K562 (cell line): ENCODE results near the gene RASGEF1C. TPM values are rescaled to one million over a fixed set of nuclear protein-coding genes. Genes with fewer than 3 reads are reported as not detected.

Source experiments
- ARNT ChIP-seq, 2 experiments: fragments of 450-650 bp; IDR thresholded peaks; 2 replicates each; pipeline ENCODE4 v1.6.1; 2016; ENCODE audit warnings: mild to moderate bottlenecking in 1 of 2
- BRD4 ChIP-seq: fragments of 200-600 bp; sonication (generic); IDR thresholded peaks from 2 replicates; pipeline ENCODE4 v1.6.1; 2017; ENCODE audit warnings: inconsistent platforms
- ELF1 ChIP-seq: fragments of 200-800 bp; sonication (Bioruptor generic); IDR thresholded peaks from 2 replicates; pipeline ENCODE4 v1.6.1; 2016; ENCODE audit warnings: missing genetic modification characterization, missing compliant biosample characterization
- GABPB2 ChIP-seq: fragments of 250-450 bp; sonication (Bioruptor Pico); conservative IDR thresholded peaks from 2 replicates; pipeline ENCODE4 v1.5.1; 2021; ENCODE audit warnings: mild to moderate bottlenecking
- HBP1 ChIP-seq: fragments of 450-650 bp; formaldehyde crosslinking; IDR thresholded peaks from 2 replicates; pipeline ENCODE4 v1.4.0; 2022; ENCODE audit warnings: missing genetic modification characterization
- MCM3 ChIP-seq: fragments of 450-650 bp; IDR thresholded peaks from 2 replicates; pipeline ENCODE4 v1.6.1; 2016
- NFE2 ChIP-seq: IDR thresholded peaks from 2 replicates; pipeline ENCODE4 v1.6.1; 2014; ENCODE audit warnings: antibody characterized with exemption, low read depth
- PURB ChIP-seq: sonication (generic); formaldehyde crosslinking; IDR thresholded peaks from 2 replicates; pipeline ENCODE4 v1.9.0; 2021; ENCODE audit warnings: low read depth, mild to moderate bottlenecking, missing genetic modification reagents
- SIN3A ChIP-seq, 2 experiments: fragments of 150-350 bp in 1 of 2; IDR thresholded peaks; 2 replicates each; pipeline ENCODE4 v1.6.1; 2011 to 2016; ENCODE audit warnings: borderline replicate concordance in 2 of 2, low read depth in 2 of 2, low read length in 2 of 2, mild to moderate bottlenecking in 2 of 2, moderate library complexity in 2 of 2; ENCODE audit not compliant: control insufficient read depth in 1 of 2
- SMAD1 ChIP-seq: fragments of 150-350 bp; IDR thresholded peaks from 2 replicates; pipeline ENCODE4 v1.6.1; 2014; ENCODE audit warnings: low read length, low read depth; ENCODE audit not compliant: partially characterized antibody
- SUPT5H ChIP-seq: fragments of 450-650 bp; IDR thresholded peaks from 2 replicates; pipeline ENCODE4 v1.6.1; 2016
- TAF7 ChIP-seq: fragments of 450-650 bp; IDR thresholded peaks from 2 replicates; pipeline ENCODE4 v1.6.1; 2016; ENCODE audit warnings: missing genetic modification characterization, missing compliant biosample characterization
- XRCC3 ChIP-seq: fragments of 450-650 bp; IDR thresholded peaks from 2 replicates; pipeline ENCODE4 v1.6.1; 2017; ENCODE audit warnings: mild to moderate bottlenecking, moderate library complexity
- ZC3H11A ChIP-seq: IDR thresholded peaks from 2 replicates; pipeline ENCODE4 v1.6.1; 2012; ENCODE audit warnings: low read depth, low read length, improper control_type of control experiment
- ZC3H4 ChIP-seq: sonication (generic); formaldehyde crosslinking; IDR thresholded peaks from 2 replicates; pipeline ENCODE4 v1.9.0; 2021; ENCODE audit warnings: missing genetic modification reagents, borderline replicate concordance
- ZNF224 ChIP-seq: sonication (generic); formaldehyde crosslinking; IDR thresholded peaks from 2 replicates; pipeline ENCODE4 v1.8.0; 2022; ENCODE audit warnings: mild to moderate bottlenecking, missing genetic modification reagents
- ZNF695 ChIP-seq: fragments of 450-650 bp; formaldehyde crosslinking; IDR thresholded peaks from 2 replicates; pipeline ENCODE4 v1.4.0; 2020; ENCODE audit warnings: mild to moderate bottlenecking, moderate library complexity
- ZNF699 ChIP-seq: fragments of 250-450 bp; sonication (Bioruptor Pico); IDR thresholded peaks from 2 replicates; pipeline ENCODE4 v1.8.0; 2021; ENCODE audit warnings: mild to moderate bottlenecking, moderate library complexity; ENCODE audit not compliant: insufficient replicate concordance
- ZNF75A ChIP-seq: fragments of 450-650 bp; formaldehyde crosslinking; IDR thresholded peaks from 2 replicates; pipeline ENCODE4 v1.4.0; 2020; ENCODE audit warnings: mild to moderate bottlenecking
- polyA plus RNA-seq, 8 experiments: library from polyadenylated mRNA; depleted of rRNA in 4 of 8; stranded (reverse) in 5 of 8; unstranded in 3 of 8; fragments of >200 nt; fragmentation: Nextera tagmentation in 2 of 8; fragmentation: Illumina TruSeq in 1 of 8; extraction: Ambion mirVana in 2 of 8; extraction: Trizol in 1 of 8; gene quantifications; 2 replicates each; pipeline versions ENCODE4 v1.2.1 to v1.2.3, GENCODE V29; 2011 to 2014; ENCODE audit warnings: inconsistent platforms in 1 of 8, missing spikeins in 1 of 8
- total RNA-seq, 7 experiments: library from RNA; depleted of rRNA in 6 of 7; stranded (reverse); fragments of >200 nt in 6 of 7; fragmentation: Illumina TruSeq in 2 of 7; extraction: Trizol in 2 of 7; gene quantifications; 2 replicates each; pipeline versions ENCODE4 v1.2.1 to v1.2.3, GENCODE V29; 2011 to 2021; ENCODE audit warnings: low replicate concordance in 1 of 7
- TF ChIP-seq, protein P1 (sequence below): sonication (generic); formaldehyde crosslinking; IDR thresholded peaks from 2 replicates; pipeline ENCODE4 v1.8.0; 2022; ENCODE audit warnings: mild to moderate bottlenecking, missing genetic modification reagents
- TF ChIP-seq, protein P2 (sequence below): fragments of 450-650 bp; IDR thresholded peaks from 2 replicates; pipeline ENCODE4 v1.6.1; 2016; ENCODE audit warnings: low read depth, mild to moderate bottlenecking, moderate library complexity

Gene RASGEF1C
- total and polyA plus RNA-seq, 9 of the 15 experiments (the other 6 are each of a cell fraction or from before 2014, with no cell fraction given), result 0.04 to 1.1 (median 0.21) TPM; not detected in 4

GRCh38 chr5:180208435-180209081, 453 bp downstream of the RASGEF1C start (continued):
- no peak for TF ChIP-seq NFE2
- TF ChIP-seq GABPB2 (CRISPR knock-in tag), result no peak
- TF ChIP-seq ZC3H4 (CRISPR knock-in tag), result no peak
- no peak for TF ChIP-seq ZNF224 (CRISPR knock-in tag)
- TF ChIP-seq ZC3H11A, result no peak
- no peak for TF ChIP-seq ELF1 (tag)
- TF ChIP-seq, protein P1, sequence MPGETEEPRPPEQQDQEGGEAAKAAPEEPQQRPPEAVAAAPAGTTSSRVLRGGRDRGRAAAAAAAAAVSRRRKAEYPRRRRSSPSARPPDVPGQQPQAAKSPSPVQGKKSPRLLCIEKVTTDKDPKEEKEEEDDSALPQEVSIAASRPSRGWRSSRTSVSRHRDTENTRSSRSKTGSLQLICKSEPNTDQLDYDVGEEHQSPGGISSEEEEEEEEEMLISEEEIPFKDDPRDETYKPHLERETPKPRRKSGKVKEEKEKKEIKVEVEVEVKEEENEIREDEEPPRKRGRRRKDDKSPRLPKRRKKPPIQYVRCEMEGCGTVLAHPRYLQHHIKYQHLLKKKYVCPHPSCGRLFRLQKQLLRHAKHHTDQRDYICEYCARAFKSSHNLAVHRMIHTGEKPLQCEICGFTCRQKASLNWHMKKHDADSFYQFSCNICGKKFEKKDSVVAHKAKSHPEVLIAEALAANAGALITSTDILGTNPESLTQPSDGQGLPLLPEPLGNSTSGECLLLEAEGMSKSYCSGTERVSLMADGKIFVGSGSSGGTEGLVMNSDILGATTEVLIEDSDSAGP (CRISPR knock-in tag), result no peak
- TF ChIP-seq ZNF695, result no peak
- TF ChIP-seq ZNF75A, result no peak
- TF ChIP-seq PURB (CRISPR knock-in tag), result no peak
- no peak for TF ChIP-seq MCM3
- 0 out of 4 replicates have a peak, but pooled peaks of 1 of the 2 experiments have one; percentile 2 for TF ChIP-seq SIN3A (IDR thresholded peaks at IDR 0.05; ENCODE audit: borderline replicate concordance in 2 of 2, control insufficient read depth in 1 of 2, low read depth in 2 of 2, low read length in 2 of 2)
- no peak for TF ChIP-seq ZNF699 (CRISPR knock-in tag)
- no peak for TF ChIP-seq ARNT (IDR thresholded peaks at IDR 0.05)
- no peak for TF ChIP-seq XRCC3
- TF ChIP-seq HBP1 (CRISPR knock-in tag), result no peak
- TF ChIP-seq SMAD1, result no peak
- no peak for TF ChIP-seq TAF7
- TF ChIP-seq, protein P2, sequence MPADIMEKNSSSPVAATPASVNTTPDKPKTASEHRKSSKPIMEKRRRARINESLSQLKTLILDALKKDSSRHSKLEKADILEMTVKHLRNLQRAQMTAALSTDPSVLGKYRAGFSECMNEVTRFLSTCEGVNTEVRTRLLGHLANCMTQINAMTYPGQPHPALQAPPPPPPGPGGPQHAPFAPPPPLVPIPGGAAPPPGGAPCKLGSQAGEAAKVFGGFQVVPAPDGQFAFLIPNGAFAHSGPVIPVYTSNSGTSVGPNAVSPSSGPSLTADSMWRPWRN, result no peak
- TF ChIP-seq SUPT5H, result no peak
- no peak for TF ChIP-seq BRD4
